H1 (cell line): Measurements from ENCODE around the gene TIGD1. TPM values are rescaled to one million over a fixed set of nuclear protein-coding genes. Genes with fewer than 3 reads are reported as not detected.
A peak's percentile ranks its signal among the peaks of the same experiment; 100 is the strongest.

Experiments
- CTCF ChIA-PET: fragments of 300-600 bp; sonication (Branson Sonifier 250); formaldehyde crosslinking; loops from one replicate; lab custom pipeline; 2021; ENCODE audit not compliant: partially characterized antibody; lab: Charles Lee
- POLR2A ChIA-PET: fragments of 300-600 bp; sonication (Branson Sonifier 250); formaldehyde crosslinking; loops from one replicate; lab custom pipeline; 2021; ENCODE audit warnings: inconsistent platforms; ENCODE audit not compliant: partially characterized antibody; lab: Charles Lee
- DNase-seq, 2 experiments: peaks; one replicate each; pipeline versions ENCODE4 v3.0.0 to v3.0.0-alpha.2; 2010 to 2022; ENCODE audit warnings: low spot score in 2 of 2, low read depth in 1 of 2, mixed read lengths in 1 of 2
- FAIRE-seq: peaks from 2 replicates; lab custom pipeline; 2011; peaks lifted over from hg19 to GRCh38; lab: Jason Lieb, UNC
- H2AFZ ChIP-seq: 2 replicates; pipeline ENCODE4 v1.8.1; 2012; ENCODE audit warnings: low read length, inconsistent platforms
- H2AK5ac ChIP-seq: 2 replicates; pipeline ENCODE4 v1.6.1; 2013; ENCODE audit warnings: low read depth, low read length
- H2BK120ac ChIP-seq: replicated peaks from 2 replicates; pipeline ENCODE3; 2013; ENCODE audit warnings: low read depth, low read length, inconsistent platforms
- H2BK12ac ChIP-seq: 2 replicates; pipeline ENCODE4 v1.6.1; 2013; ENCODE audit warnings: low read depth, low read length
- H2BK15ac ChIP-seq: 2 replicates; pipeline ENCODE4 v1.6.1; 2013; ENCODE audit warnings: low read length
- H2BK20ac ChIP-seq: 2 replicates; pipeline ENCODE4 v1.6.1; 2013; ENCODE audit warnings: low read length
- H2BK5ac ChIP-seq: 2 replicates; pipeline ENCODE4 v1.6.1; 2013; ENCODE audit warnings: low read depth, low read length
- H3K14ac ChIP-seq: 2 replicates; pipeline ENCODE4 v1.6.1; 2013; ENCODE audit warnings: inconsistent platforms; ENCODE audit not compliant: insufficient read length
- H3K18ac ChIP-seq: 2 replicates; pipeline ENCODE4 v1.6.1; 2013; ENCODE audit warnings: low read length; ENCODE audit errors: extremely low read depth
- H3K23ac ChIP-seq: 2 replicates; pipeline ENCODE4 v1.6.1; 2013; ENCODE audit warnings: inconsistent platforms; ENCODE audit not compliant: insufficient read length
- H3K23me2 ChIP-seq: 2 replicates; pipeline ENCODE4 v1.6.1; 2013; ENCODE audit warnings: low read depth, low read length
- H3K27ac ChIP-seq: 2 replicates; pipeline ENCODE4 v1.6.1; 2011; ENCODE audit warnings: low read depth, low read length, inconsistent platforms
- H3K27me3 ChIP-seq, 4 experiments: replicated peaks in 1 of 4; 1 replicate in 1 of 4; 2 replicates in 3 of 4; pipeline versions ENCODE4 v1.6.1 to v1.8.1; 2011 to 2013; ENCODE audit warnings: low read length in 3 of 4, mild to moderate bottlenecking in 3 of 4, inconsistent platforms in 2 of 4, mixed read lengths in 2 of 4, moderate library complexity in 1 of 4; ENCODE audit not compliant: control insufficient read depth in 3 of 4, insufficient read depth in 3 of 4; ENCODE audit errors: extremely low read depth in 1 of 4
- H3K36me3 ChIP-seq, 4 experiments: 2 replicates each; pipeline versions ENCODE4 v1.6.1 to v1.8.1; 2011 to 2013; ENCODE audit warnings: mild to moderate bottlenecking in 4 of 4, low read length in 3 of 4, moderate library complexity in 2 of 4, control low read depth in 1 of 4, inconsistent platforms in 1 of 4; ENCODE audit not compliant: insufficient read depth in 4 of 4, control insufficient read depth in 2 of 4
- H3K4ac ChIP-seq: replicated peaks from 2 replicates; pipeline ENCODE3; 2013; ENCODE audit warnings: low read length, low read depth, mixed read lengths, inconsistent platforms; ENCODE audit not compliant: insufficient read length
- H3K4me1 ChIP-seq, 4 experiments: replicated peaks in 1 of 4; 1 replicate in 1 of 4; 2 replicates in 3 of 4; pipeline versions ENCODE4 v1.6.1 to v1.8.1; 2011 to 2013; ENCODE audit warnings: low read length in 3 of 4, inconsistent platforms in 2 of 4, mixed read lengths in 1 of 4; ENCODE audit not compliant: insufficient read depth in 4 of 4, control insufficient read depth in 3 of 4
- H3K4me2 ChIP-seq, 2 experiments: 2 replicates each; pipeline versions ENCODE4 v1.6.1 to v1.8.1; 2011 to 2013; ENCODE audit warnings: low read depth in 2 of 2, low read length in 2 of 2, control low read depth in 1 of 2, inconsistent platforms in 1 of 2, mild to moderate bottlenecking in 1 of 2; ENCODE audit not compliant: insufficient read depth in 1 of 2
- H3K4me3 ChIP-seq, 4 experiments: fragments of 200-600, 300-600 bp in 1 of 4; sonication (generic), shearing (Covaris generic), sonication (Bioruptor Twin) in 1 of 4; 2 replicates each; pipeline versions ENCODE4 v1.5.1 to v1.8.1; 2011 to 2016; ENCODE audit warnings: low read length in 4 of 4, low read depth in 3 of 4, control low read depth in 2 of 4, inconsistent platforms in 2 of 4, mild to moderate bottlenecking in 2 of 4, mixed read lengths in 1 of 4, moderate library complexity in 1 of 4; ENCODE audit not compliant: insufficient read depth in 2 of 4; ENCODE audit errors: extremely low read depth in 1 of 4
- H3K56ac ChIP-seq: replicated peaks from 2 replicates; pipeline ENCODE3; 2013; ENCODE audit warnings: low read depth, mild to moderate bottlenecking, mixed read lengths, low read length, inconsistent platforms; ENCODE audit not compliant: insufficient read length
- H3K79me1 ChIP-seq: 2 replicates; pipeline ENCODE4 v1.6.1; 2013; ENCODE audit warnings: low read depth, low read length, control low read depth
- H3K79me2 ChIP-seq, 2 experiments: 2 replicates each; pipeline versions ENCODE4 v1.6.1 to v1.8.1; 2012 to 2013; ENCODE audit warnings: low read length in 2 of 2, mild to moderate bottlenecking in 2 of 2, inconsistent platforms in 1 of 2; ENCODE audit not compliant: insufficient read depth in 2 of 2, control insufficient read depth in 1 of 2
- H3K9ac ChIP-seq, 4 experiments: replicated peaks in 1 of 4; 1 replicate in 1 of 4; 2 replicates in 3 of 4; pipeline versions ENCODE4 v1.6.1 to v1.8.1; 2011 to 2013; ENCODE audit warnings: low read depth in 3 of 4, low read length in 3 of 4, control low read depth in 2 of 4, mild to moderate bottlenecking in 2 of 4, moderate library complexity in 2 of 4, inconsistent platforms in 1 of 4; ENCODE audit errors: extremely low read depth in 1 of 4
- H3K9me3 ChIP-seq, 2 experiments: 2 replicates each; pipeline versions ENCODE4 v1.6.1 to v1.8.1; 2012 to 2013; ENCODE audit warnings: mild to moderate bottlenecking in 2 of 2, moderate library complexity in 2 of 2, control low read depth in 1 of 2, inconsistent platforms in 1 of 2, low read depth in 1 of 2, low read length in 1 of 2, mixed read lengths in 1 of 2; ENCODE audit not compliant: insufficient read depth in 2 of 2
- H4K20me1 ChIP-seq, 2 experiments: replicated peaks in 1 of 2; 2 replicates each; pipeline versions ENCODE3 to v1.8.1; 2011 to 2013; ENCODE audit warnings: inconsistent platforms in 2 of 2, low read length in 2 of 2, mild to moderate bottlenecking in 1 of 2; ENCODE audit not compliant: insufficient read depth in 2 of 2, control insufficient read depth in 1 of 2
- H4K5ac ChIP-seq: 2 replicates; pipeline ENCODE4 v1.6.1; 2013; ENCODE audit warnings: low read length, low read depth, mixed read lengths, inconsistent platforms; ENCODE audit not compliant: insufficient read length
- H4K8ac ChIP-seq: 2 replicates; pipeline ENCODE4 v1.8.0; 2013; ENCODE audit warnings: mild to moderate bottlenecking, moderate library complexity, low read length, inconsistent platforms; ENCODE audit not compliant: insufficient read depth; ENCODE audit errors: extremely low read depth
- H4K91ac ChIP-seq: replicated peaks from 2 replicates; pipeline ENCODE3; 2013; ENCODE audit warnings: low read length, mixed read lengths, inconsistent platforms; ENCODE audit not compliant: insufficient read length
- BCL11A ChIP-seq, 2 experiments: IDR thresholded peaks; one replicate each; pipeline ENCODE4 v1.6.1; 2011; ENCODE audit warnings: low read depth in 2 of 2, low read length in 2 of 2, mild to moderate bottlenecking in 2 of 2
- POLR2AphosphoS5 ChIP-seq: IDR thresholded peaks from 2 replicates; pipeline ENCODE4 v1.6.1; 2011; ENCODE audit warnings: low read depth, low read length
- WGBS, 2 experiments: shearing (Covaris generic) in 1 of 2; methylation state at CpG; one replicate each; pipeline versions ENCODE4 v1.1.6 to v1.1.7; 2013 to 2015; ENCODE audit warnings: low lambda C conversion rate in 2 of 2, mixed read lengths in 2 of 2, inconsistent platforms in 1 of 2, low coverage in 1 of 2, missing lambda C conversion rate in 1 of 2; ENCODE audit not compliant: insufficient replicate concordance in 2 of 2, insufficient coverage in 1 of 2, insufficient read length in 1 of 2; ENCODE audit errors: extremely low coverage in 1 of 2, missing lambda C conversion rate in 1 of 2; 5-methylcytosine and 5-hydroxymethylcytosine counted together
- polyA plus RNA-seq, 7 experiments: library from polyadenylated mRNA; depleted of rRNA in 3 of 7; stranded (reverse) in 5 of 7; unstranded in 2 of 7; fragments of >200 nt in 5 of 7; fragments of 200-250 nt in 2 of 7; gene quantifications; 1 replicate in 5 of 7; 2 replicates in 1 of 7; 4 replicates in 1 of 7; pipeline versions ENCODE4 v1.2.1 to v1.2.3, GENCODE V29; 2011 to 2013; ENCODE audit warnings: missing spikeins in 2 of 7, mixed read lengths in 2 of 7
- total RNA-seq: library from RNA; stranded (reverse); fragmentation: NEBNext Ultra II Directional; extraction: Animal tissue kit (Norgen Biotek cat#: 25700); gene quantifications from 2 replicates; pipeline ENCODE4 v1.2.1, GENCODE V29; 2021

TIGD1 gene
- total and polyA plus RNA-seq, 2 of the 8 experiments (the other 6 are each of a cell fraction or from before 2014, with no cell fraction given), result 4.7 to 8.3 TPM

- H4K8ac ChIP-seq, result peak overlapping the region; percentile 62
- no peak overlapping the region for H3K4me2 ChIP-seq
- no peak overlapping the region for H2BK120ac ChIP-seq
- no peak overlapping the region for H2AFZ ChIP-seq
- no peaks in the 10 kb centered on the region for H3K4me1 ChIP-seq
- H3K18ac ChIP-seq, result no peak overlapping the region
- ChIA-PET CTCF (interaction anchor here (0.7 to 3.8 kb wide), 7 partner anchors 9 to 183 kb away, joined by 3 to 23 read pairs (median 3); no protein-coding TSS in a partner anchor), POLR2A (interaction anchor here (2.8 kb wide), 1 partner anchor 12 kb away, joined by 12 read pairs; no protein-coding TSS in a partner anchor)
- no peak overlapping the region for H4K5ac ChIP-seq
- H2BK5ac ChIP-seq, result no peak overlapping the region
- no peak overlapping the region for H2BK20ac ChIP-seq
- no peak overlapping the region for H3K27ac ChIP-seq
- 90% methylated on average over 17 of the region's 17 CpGs; no CpG with 5 or more reads in 1 of the 2 experiments for whole genome bisulfite sequencing, 2 experiments
- H3K79me1 ChIP-seq, result peaks cover 5% of the 10 kb centered on the region; the same call in 1 of the 2 replicates
- no peak overlapping the region for H3K4ac ChIP-seq
- DNase-seq, result peak in 1 of 2 experiments; percentile 30
- peaks cover 5% of the 10 kb centered on the region; the same call in 1 of the 2 replicates for H3K23me2 ChIP-seq
- H4K20me1 ChIP-seq, result peaks cover 4 to 9% of the 10 kb centered on the region in 2 experiments
- peaks cover 0 to 24% of the 10 kb centered on the region in 2 experiments; a peak in 2 of 4 replicates for H3K79me2 ChIP-seq
- H4K91ac ChIP-seq, result no peak overlapping the region
- TF ChIP-seq POLR2AphosphoS5 (0 out of 2 replicates have a peak, but pooled peaks have one; percentile 26), BCL11A (IDR thresholded peaks at IDR 0.05; ENCODE audit: low read depth in 2 of 2, low read length in 2 of 2) (no peak)
- 0 out of 2 replicates have a peak overlapping the region, but pooled peaks have one; percentile 17 for H2BK12ac ChIP-seq
- peaks cover 0 to 9% (median under 1%) of the 10 kb centered on the region in 4 experiments; a peak in 2 of 8 replicates for H3K36me3 ChIP-seq
- H3K27me3 ChIP-seq, result no peaks in the 10 kb centered on the region
- no peak overlapping the region for H3K56ac ChIP-seq
- no peak overlapping the region for H3K14ac ChIP-seq
- no peak overlapping the region for H3K4me3 ChIP-seq
- H3K23ac ChIP-seq, result no peak overlapping the region
- no peak overlapping the region for H2BK15ac ChIP-seq
- FAIRE-seq, result no peak
- H3K9ac ChIP-seq, result no peak overlapping the region
- no peak overlapping the region for H2AK5ac ChIP-seq
- H3K9me3 ChIP-seq, result no peaks in the 10 kb centered on the region
Measured at GRCh38 chr2:232545511-232546375, 4.6 kb downstream of the TIGD1 start.
